SK-N-SH (cell line): Measurements from ENCODE around the gene CKMT2.

Experiments
- FOXJ3 ChIP-seq: sonication (generic); formaldehyde crosslinking; IDR thresholded peaks from 2 replicates; pipeline ENCODE4 v1.5.1; 2020; ENCODE audit warnings: mild to moderate bottlenecking, missing genetic modification reagents
- SIN3A ChIP-seq: IDR thresholded peaks from 2 replicates; pipeline ENCODE4 v1.6.1; 2012; ENCODE audit warnings: low read depth, mild to moderate bottlenecking, low read length, moderate library complexity, borderline replicate concordance
- TAF1 ChIP-seq: IDR thresholded peaks from 2 replicates; pipeline ENCODE4 v1.6.1; 2012; ENCODE audit warnings: low read depth, mild to moderate bottlenecking, low read length, moderate library complexity, borderline replicate concordance
- TCF12 ChIP-seq: IDR thresholded peaks from 2 replicates; pipeline ENCODE4 v1.4.0; 2012
- TEAD4 ChIP-seq: IDR thresholded peaks from 2 replicates; pipeline ENCODE4 v1.4.0; 2012; ENCODE audit warnings: mild to moderate bottlenecking, borderline replicate concordance; ENCODE audit not compliant: insufficient read depth
- TF ChIP-seq, protein P1 (sequence below): fragments of 200-600 bp; sonication (generic); IDR thresholded peaks from 2 replicates; pipeline ENCODE4 v1.6.1; 2017; ENCODE audit warnings: antibody characterized with exemption, mild to moderate bottlenecking, moderate library complexity

DNA sequence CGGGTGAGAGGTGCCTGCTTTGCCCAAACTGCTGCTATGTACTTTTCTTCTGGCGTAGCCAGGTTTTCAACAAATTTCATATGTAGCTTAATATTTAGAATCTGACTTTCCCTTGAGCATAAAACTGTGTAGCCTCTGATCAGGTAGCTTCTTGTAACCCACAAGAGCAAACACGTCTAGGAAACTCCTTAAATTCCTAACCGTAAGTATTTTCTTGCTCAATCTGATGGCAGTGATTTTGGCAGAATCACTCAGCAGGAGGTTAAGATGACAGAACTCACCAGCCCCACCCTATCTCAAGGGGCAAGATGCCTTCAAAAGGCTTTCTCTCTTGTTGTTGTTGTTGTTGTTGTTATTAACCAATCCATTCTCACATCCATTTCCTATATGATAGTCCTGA lies 20.8 kb downstream of the CKMT2 start:
- TF ChIP-seq, protein P1, sequence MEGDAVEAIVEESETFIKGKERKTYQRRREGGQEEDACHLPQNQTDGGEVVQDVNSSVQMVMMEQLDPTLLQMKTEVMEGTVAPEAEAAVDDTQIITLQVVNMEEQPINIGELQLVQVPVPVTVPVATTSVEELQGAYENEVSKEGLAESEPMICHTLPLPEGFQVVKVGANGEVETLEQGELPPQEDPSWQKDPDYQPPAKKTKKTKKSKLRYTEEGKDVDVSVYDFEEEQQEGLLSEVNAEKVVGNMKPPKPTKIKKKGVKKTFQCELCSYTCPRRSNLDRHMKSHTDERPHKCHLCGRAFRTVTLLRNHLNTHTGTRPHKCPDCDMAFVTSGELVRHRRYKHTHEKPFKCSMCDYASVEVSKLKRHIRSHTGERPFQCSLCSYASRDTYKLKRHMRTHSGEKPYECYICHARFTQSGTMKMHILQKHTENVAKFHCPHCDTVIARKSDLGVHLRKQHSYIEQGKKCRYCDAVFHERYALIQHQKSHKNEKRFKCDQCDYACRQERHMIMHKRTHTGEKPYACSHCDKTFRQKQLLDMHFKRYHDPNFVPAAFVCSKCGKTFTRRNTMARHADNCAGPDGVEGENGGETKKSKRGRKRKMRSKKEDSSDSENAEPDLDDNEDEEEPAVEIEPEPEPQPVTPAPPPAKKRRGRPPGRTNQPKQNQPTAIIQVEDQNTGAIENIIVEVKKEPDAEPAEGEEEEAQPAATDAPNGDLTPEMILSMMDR: no peak
- TF ChIP-seq TCF12 (no peak), FOXJ3 (CRISPR knock-in tag) (no peak), TAF1 (no peak), SIN3A (no peak), TEAD4 (no peak)
